ENCODE data around the gene TMEM50A.
A peak's percentile ranks its signal among the peaks of the same experiment; 100 is the strongest.
"Not testable (repeated sequence)": the region's sequence is repeated elsewhere in the genome, so short reads cannot be mapped to it uniquely, and the experiment has no call there.

Gene TMEM50A

GRCh38 chr1:25322127-25322526 lies 16.0 kb upstream of the TMEM50A start:
- H3K27ac ChIP-seq (ENCODE audit: insufficient read depth in 1 of 2, low read depth in 1 of 2, low read length in 2 of 2, poor library complexity in 1 of 2, severe bottlenecking in 2 of 2); H3K4me3 ChIP-seq (ENCODE audit: control insufficient read depth in 1 of 7, extremely low read depth in 1 of 7, insufficient read depth in 4 of 7, low read depth in 2 of 7, low read length in 6 of 7); H3K27me3 ChIP-seq (replicated peaks in 2 of 5; ENCODE audit: control insufficient read depth in 4 of 5, insufficient read depth in 5 of 5, low read length in 4 of 5); H3K4me1 ChIP-seq (ENCODE audit: control extremely low read depth in 1 of 4, control insufficient read depth in 4 of 4, insufficient read depth in 4 of 4, low read length in 3 of 4); POLR2A ChIA-PET; CTCF ChIA-PET; H3K36me3 ChIP-seq (ENCODE audit: control insufficient read depth in 4 of 4, insufficient read depth in 4 of 4, low read length in 3 of 4); H3K9me3 ChIP-seq (ENCODE audit: control extremely low read depth in 1 of 5, control insufficient read depth in 4 of 5, insufficient read depth in 2 of 5, low read depth in 1 of 5, low read length in 4 of 5): not testable (repeated sequence)
- 95% methylated on average over 7 of the region's 9 CpGs for WGBS (ENCODE audit: insufficient coverage)
- DNase-seq: peak in 1 of 3 donors; percentile 13

- H3K36me3 ChIP-seq (ENCODE audit: control insufficient read depth in 4 of 4, insufficient read depth in 4 of 4, low read length in 3 of 4); CTCF ChIA-PET; H3K4me3 ChIP-seq (ENCODE audit: control insufficient read depth in 1 of 7, extremely low read depth in 1 of 7, insufficient read depth in 4 of 7, low read depth in 2 of 7, low read length in 6 of 7); H3K9me3 ChIP-seq (ENCODE audit: control extremely low read depth in 1 of 5, control insufficient read depth in 4 of 5, insufficient read depth in 2 of 5, low read depth in 1 of 5, low read length in 4 of 5); H3K27ac ChIP-seq (ENCODE audit: insufficient read depth in 1 of 2, low read depth in 1 of 2, low read length in 2 of 2, poor library complexity in 1 of 2, severe bottlenecking in 2 of 2); H3K27me3 ChIP-seq (replicated peaks in 2 of 5; ENCODE audit: control insufficient read depth in 4 of 5, insufficient read depth in 5 of 5, low read length in 4 of 5); POLR2A ChIA-PET; DNase-seq; H3K4me1 ChIP-seq (ENCODE audit: control extremely low read depth in 1 of 4, control insufficient read depth in 4 of 4, insufficient read depth in 4 of 4, low read length in 3 of 4): not testable (repeated sequence)
- WGBS (ENCODE audit: insufficient coverage): no CpG with 5 or more reads among the region's 3 CpGs
Measured at GRCh38 chr1:25324407-25324806, 13.7 kb upstream of the TMEM50A start.

GRCh38 chr1:25327864-25328790 lies 10.0 kb upstream of the TMEM50A start:
- CTCF ChIA-PET; H3K4me1 ChIP-seq (ENCODE audit: control extremely low read depth in 1 of 4, control insufficient read depth in 4 of 4, insufficient read depth in 4 of 4, low read length in 3 of 4); H3K36me3 ChIP-seq (ENCODE audit: control insufficient read depth in 4 of 4, insufficient read depth in 4 of 4, low read length in 3 of 4); H3K9me3 ChIP-seq (ENCODE audit: control extremely low read depth in 1 of 5, control insufficient read depth in 4 of 5, insufficient read depth in 2 of 5, low read depth in 1 of 5, low read length in 4 of 5); POLR2A ChIA-PET; H3K27ac ChIP-seq (ENCODE audit: insufficient read depth in 1 of 2, low read depth in 1 of 2, low read length in 2 of 2, poor library complexity in 1 of 2, severe bottlenecking in 2 of 2); H3K4me3 ChIP-seq (ENCODE audit: control insufficient read depth in 1 of 7, extremely low read depth in 1 of 7, insufficient read depth in 4 of 7, low read depth in 2 of 7, low read length in 6 of 7); H3K27me3 ChIP-seq (replicated peaks in 2 of 5; ENCODE audit: control insufficient read depth in 4 of 5, insufficient read depth in 5 of 5, low read length in 4 of 5); DNase-seq: not testable (repeated sequence)
- WGBS (ENCODE audit: insufficient coverage): no CpG with 5 or more reads among the region's 17 CpGs

GRCh38 chr1:25328791-25329185 lies 9.3 kb upstream of the TMEM50A start:
- H3K36me3 ChIP-seq (ENCODE audit: control insufficient read depth in 4 of 4, insufficient read depth in 4 of 4, low read length in 3 of 4); H3K27ac ChIP-seq (ENCODE audit: insufficient read depth in 1 of 2, low read depth in 1 of 2, low read length in 2 of 2, poor library complexity in 1 of 2, severe bottlenecking in 2 of 2); CTCF ChIA-PET; H3K27me3 ChIP-seq (replicated peaks in 2 of 5; ENCODE audit: control insufficient read depth in 4 of 5, insufficient read depth in 5 of 5, low read length in 4 of 5); H3K4me3 ChIP-seq (ENCODE audit: control insufficient read depth in 1 of 7, extremely low read depth in 1 of 7, insufficient read depth in 4 of 7, low read depth in 2 of 7, low read length in 6 of 7); H3K9me3 ChIP-seq (ENCODE audit: control extremely low read depth in 1 of 5, control insufficient read depth in 4 of 5, insufficient read depth in 2 of 5, low read depth in 1 of 5, low read length in 4 of 5); DNase-seq; H3K4me1 ChIP-seq (ENCODE audit: control extremely low read depth in 1 of 4, control insufficient read depth in 4 of 4, insufficient read depth in 4 of 4, low read length in 3 of 4); POLR2A ChIA-PET: not testable (repeated sequence)
- no CpG with 5 or more reads among the region's 4 CpGs for WGBS (ENCODE audit: insufficient coverage)

GRCh38 chr1:25329336-25329735 lies 8.8 kb upstream of the TMEM50A start:
- DNase-seq; H3K27me3 ChIP-seq (replicated peaks in 2 of 5; ENCODE audit: control insufficient read depth in 4 of 5, insufficient read depth in 5 of 5, low read length in 4 of 5); H3K9me3 ChIP-seq (ENCODE audit: control extremely low read depth in 1 of 5, control insufficient read depth in 4 of 5, insufficient read depth in 2 of 5, low read depth in 1 of 5, low read length in 4 of 5); H3K4me3 ChIP-seq (ENCODE audit: control insufficient read depth in 1 of 7, extremely low read depth in 1 of 7, insufficient read depth in 4 of 7, low read depth in 2 of 7, low read length in 6 of 7); H3K36me3 ChIP-seq (ENCODE audit: control insufficient read depth in 4 of 4, insufficient read depth in 4 of 4, low read length in 3 of 4); CTCF ChIA-PET; H3K4me1 ChIP-seq (ENCODE audit: control extremely low read depth in 1 of 4, control insufficient read depth in 4 of 4, insufficient read depth in 4 of 4, low read length in 3 of 4); H3K27ac ChIP-seq (ENCODE audit: insufficient read depth in 1 of 2, low read depth in 1 of 2, low read length in 2 of 2, poor library complexity in 1 of 2, severe bottlenecking in 2 of 2); POLR2A ChIA-PET: not testable (repeated sequence)
- 72% methylated on average over 3 of the region's 5 CpGs for WGBS (ENCODE audit: insufficient coverage)

GRCh38 chr1:25329950-25330349 lies 8.2 kb upstream of the TMEM50A start:
- H3K4me1 ChIP-seq (ENCODE audit: control extremely low read depth in 1 of 4, control insufficient read depth in 4 of 4, insufficient read depth in 4 of 4, low read length in 3 of 4); H3K36me3 ChIP-seq (ENCODE audit: control insufficient read depth in 4 of 4, insufficient read depth in 4 of 4, low read length in 3 of 4); H3K9me3 ChIP-seq (ENCODE audit: control extremely low read depth in 1 of 5, control insufficient read depth in 4 of 5, insufficient read depth in 2 of 5, low read depth in 1 of 5, low read length in 4 of 5); CTCF ChIA-PET; H3K4me3 ChIP-seq (ENCODE audit: control insufficient read depth in 1 of 7, extremely low read depth in 1 of 7, insufficient read depth in 4 of 7, low read depth in 2 of 7, low read length in 6 of 7); POLR2A ChIA-PET; H3K27me3 ChIP-seq (replicated peaks in 2 of 5; ENCODE audit: control insufficient read depth in 4 of 5, insufficient read depth in 5 of 5, low read length in 4 of 5): not testable (repeated sequence)
- DNase-seq: peak; percentile 25 to 58 (median 44)
- peak overlapping the region in 1 of 2 experiments; percentile 5 for H3K27ac ChIP-seq (ENCODE audit: insufficient read depth in 1 of 2, low read depth in 1 of 2, low read length in 2 of 2, poor library complexity in 1 of 2, severe bottlenecking in 2 of 2)
- no CpG with 5 or more reads among the region's 5 CpGs for WGBS (ENCODE audit: insufficient coverage)

- Histone ChIP-seq H3K4me1 (ENCODE audit: control extremely low read depth in 1 of 4, control insufficient read depth in 4 of 4, insufficient read depth in 4 of 4, low read length in 3 of 4) (peaks cover 8 to 17% (median 11%) of the 10 kb centered on the region in 4 experiments), H3K27ac (ENCODE audit: insufficient read depth in 1 of 2, low read depth in 1 of 2, low read length in 2 of 2, poor library complexity in 1 of 2, severe bottlenecking in 2 of 2) (peak overlapping the region in 1 of 2 experiments; percentile 43), H3K4me3 (ENCODE audit: control insufficient read depth in 1 of 7, extremely low read depth in 1 of 7, insufficient read depth in 4 of 7, low read depth in 2 of 7, low read length in 6 of 7) (peak overlapping the region; percentile 49 to 92 (median 72))
- 0% methylated on average over 4 of the region's 29 CpGs for WGBS (ENCODE audit: insufficient coverage)
- DNase-seq: peak in 2 of 3 donors; percentile 23 to 48
- POLR2A ChIA-PET; H3K36me3 ChIP-seq (ENCODE audit: control insufficient read depth in 4 of 4, insufficient read depth in 4 of 4, low read length in 3 of 4); H3K9me3 ChIP-seq (ENCODE audit: control extremely low read depth in 1 of 5, control insufficient read depth in 4 of 5, insufficient read depth in 2 of 5, low read depth in 1 of 5, low read length in 4 of 5); H3K27me3 ChIP-seq (replicated peaks in 2 of 5; ENCODE audit: control insufficient read depth in 4 of 5, insufficient read depth in 5 of 5, low read length in 4 of 5); CTCF ChIA-PET: not testable (repeated sequence)
Measured at GRCh38 chr1:25336922-25337354, 1.2 kb upstream of the TMEM50A start.

Data from common myeloid progenitor, CD34-positive (primary cell).